Keratinocyte (primary cell): ENCODE data around the gene RFX8. TPM values are rescaled to one million over a fixed set of nuclear protein-coding genes. Genes with fewer than 3 reads are reported as not detected.

Experiments
- DNase-seq: peaks from one replicate; pipeline ENCODE4 v3.0.0-alpha.2; 2011; ENCODE audit warnings: low read depth, missing footprints, low spot score
- FAIRE-seq: peaks from 2 replicates; lab custom pipeline; 2011; peaks lifted over from hg19 to GRCh38; lab: Jason Lieb, UNC
- H2AFZ ChIP-seq: 2 replicates; pipeline ENCODE4 v1.6.0; 2012; ENCODE audit warnings: low read length, control low read depth, inconsistent platforms; ENCODE audit not compliant: control insufficient read depth
- H3K27ac ChIP-seq: 2 replicates; pipeline ENCODE4 v1.5.1; 2011; ENCODE audit warnings: low read length; ENCODE audit not compliant: control insufficient read depth, insufficient read depth
- H3K27me3 ChIP-seq: 3 replicates; pipeline ENCODE4 v1.6.0; 2011; ENCODE audit warnings: low read length; ENCODE audit not compliant: control insufficient read depth, insufficient read depth; ENCODE audit errors: extremely low read depth
- H3K36me3 ChIP-seq, 2 experiments: 2 replicates in 1 of 2; 3 replicates in 1 of 2; pipeline ENCODE4 v1.5.1; 2011; ENCODE audit warnings: low read length in 2 of 2, mild to moderate bottlenecking in 1 of 2; ENCODE audit not compliant: control insufficient read depth in 2 of 2, insufficient read depth in 2 of 2; ENCODE audit errors: extremely low read depth in 1 of 2
- H3K4me1 ChIP-seq: 3 replicates; pipeline ENCODE4 v1.5.1; 2011; ENCODE audit warnings: low read length; ENCODE audit not compliant: control insufficient read depth, insufficient read depth; ENCODE audit errors: extremely low read depth
- H3K4me2 ChIP-seq: 3 replicates; pipeline ENCODE4 v1.6.0; 2011; ENCODE audit warnings: low read depth, low read length; ENCODE audit not compliant: control insufficient read depth, insufficient read depth; ENCODE audit errors: extremely low read depth
- H3K4me3 ChIP-seq, 3 experiments: fragments of 200-600 bp in 1 of 3; sonication (generic) in 1 of 3; 2 replicates in 2 of 3; 3 replicates in 1 of 3; pipeline ENCODE4 v1.5.1; 2011 to 2016; ENCODE audit warnings: low read length in 3 of 3, mild to moderate bottlenecking in 3 of 3, control low read depth in 2 of 3, inconsistent platforms in 1 of 3, low read depth in 1 of 3, mixed read lengths in 1 of 3, mixed run types in 1 of 3, moderate library complexity in 1 of 3; ENCODE audit not compliant: control insufficient read depth in 2 of 3, insufficient read depth in 2 of 3; ENCODE audit errors: extremely low read depth in 1 of 3
- H3K79me2 ChIP-seq: 2 replicates; pipeline ENCODE4 v1.6.0; 2012; ENCODE audit warnings: low read length; ENCODE audit not compliant: control insufficient read depth, insufficient read depth
- H3K9ac ChIP-seq: 3 replicates; pipeline ENCODE4 v1.6.0; 2011; ENCODE audit warnings: low read length; ENCODE audit not compliant: control insufficient read depth, insufficient read depth; ENCODE audit errors: extremely low read depth
- H3K9me1 ChIP-seq: 3 replicates; pipeline ENCODE4 v1.6.0; 2011; ENCODE audit warnings: low read length; ENCODE audit not compliant: control insufficient read depth, insufficient read depth; ENCODE audit errors: extremely low read depth
- H3K9me3 ChIP-seq: 2 replicates; pipeline ENCODE4 v1.5.1; 2012; ENCODE audit warnings: low read depth, low read length; ENCODE audit not compliant: control insufficient read depth
- H4K20me1 ChIP-seq: 3 replicates; pipeline ENCODE4 v1.6.0; 2011; ENCODE audit warnings: low read length; ENCODE audit not compliant: control insufficient read depth, insufficient read depth; ENCODE audit errors: extremely low read depth
- EZH2 ChIP-seq: IDR thresholded peaks from one replicate; pipeline ENCODE4 v1.6.1; 2012; ENCODE audit warnings: inconsistent platforms, mild to moderate bottlenecking, low read length, moderate library complexity
- dilution Hi-C: fragments of 300-500 bp; cut with MboI; formaldehyde crosslinking; loops from one replicate; pipeline ENCODE4 v1.7.0; 2020; ENCODE audit warnings: low sequenced_read_pairs; ENCODE audit not compliant: extremely low pct_ligation_motif_present
- polyA plus RNA-seq, 5 experiments: library from polyadenylated mRNA; depleted of rRNA in 3 of 5; stranded (reverse) in 3 of 5; stranded (forward) in 1 of 5; unstranded in 1 of 5; fragments of >200 nt; gene quantifications; 1 replicate in 1 of 5; 2 replicates in 3 of 5; 3 replicates in 1 of 5; pipeline versions ENCODE4 v1.2.1 to v1.2.3, GENCODE V29; 2011 to 2012; ENCODE audit warnings: missing spikeins in 2 of 5, low read depth in 1 of 5, low replicate concordance in 1 of 5
- TF ChIP-seq, protein P1 (sequence below), 3 experiments: IDR thresholded peaks in 1 of 3; conservative IDR thresholded peaks in 1 of 3; optimal IDR thresholded peaks in 1 of 3; 2 replicates in 2 of 3; 3 replicates in 1 of 3; pipeline versions ENCODE3 to v1.5.1; 2011; ENCODE audit warnings: low read length in 3 of 3, mild to moderate bottlenecking in 3 of 3, moderate library complexity in 2 of 3, control low read depth in 1 of 3, inconsistent platforms in 1 of 3; ENCODE audit not compliant: insufficient read depth in 2 of 3; ENCODE audit errors: extremely low read depth in 1 of 3

RFX8 gene
- polyA plus RNA-seq, 1 donor (not counting 4 experiments of a cell fraction or from before 2014, with no cell fraction given) = 0.05 TPM

DNA sequence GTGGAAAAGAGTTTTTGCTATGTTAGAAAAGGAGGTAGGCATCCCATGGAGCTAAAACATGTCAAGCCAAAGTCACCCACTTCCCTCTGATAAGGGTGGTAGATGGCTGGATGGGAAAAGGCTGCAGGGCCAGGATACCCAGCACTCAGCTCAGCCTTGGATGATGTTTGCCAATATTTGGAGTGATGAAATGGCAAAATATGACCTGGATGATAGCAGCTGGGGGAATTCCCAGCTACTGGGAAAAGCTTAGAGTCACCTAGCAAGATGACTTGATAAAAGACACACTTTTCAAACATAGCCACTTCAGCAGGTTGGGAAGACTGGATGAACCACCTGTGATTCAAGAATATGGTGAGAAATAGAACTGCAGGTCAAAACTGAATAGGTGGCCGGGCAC lies 10.1 kb downstream of the RFX8 start:
- no peak overlapping the region for H2AFZ ChIP-seq

GRCh38 chr2:101463911-101464641 lies 10.8 kb downstream of the RFX8 start:
- Histone ChIP-seq H3K4me3 (no peak overlapping the region), H3K4me2 (no peak overlapping the region), H3K27ac (no peak overlapping the region), H3K4me1 (no peaks in the 10 kb centered on the region), H3K9me1 (no peaks in the 10 kb centered on the region), H3K27me3 (no peaks in the 10 kb centered on the region), H4K20me1 (no peaks in the 10 kb centered on the region), H3K79me2 (no peaks in the 10 kb centered on the region), H3K36me3 (no peaks in the 10 kb centered on the region), H3K9me3 (no peaks in the 10 kb centered on the region), H2AFZ (no peak overlapping the region), H3K9ac (no peak overlapping the region)
- DNase-seq (no peak), FAIRE-seq (no peak)
- dilution Hi-C loops = no loop called here
- TF ChIP-seq, protein P1, sequence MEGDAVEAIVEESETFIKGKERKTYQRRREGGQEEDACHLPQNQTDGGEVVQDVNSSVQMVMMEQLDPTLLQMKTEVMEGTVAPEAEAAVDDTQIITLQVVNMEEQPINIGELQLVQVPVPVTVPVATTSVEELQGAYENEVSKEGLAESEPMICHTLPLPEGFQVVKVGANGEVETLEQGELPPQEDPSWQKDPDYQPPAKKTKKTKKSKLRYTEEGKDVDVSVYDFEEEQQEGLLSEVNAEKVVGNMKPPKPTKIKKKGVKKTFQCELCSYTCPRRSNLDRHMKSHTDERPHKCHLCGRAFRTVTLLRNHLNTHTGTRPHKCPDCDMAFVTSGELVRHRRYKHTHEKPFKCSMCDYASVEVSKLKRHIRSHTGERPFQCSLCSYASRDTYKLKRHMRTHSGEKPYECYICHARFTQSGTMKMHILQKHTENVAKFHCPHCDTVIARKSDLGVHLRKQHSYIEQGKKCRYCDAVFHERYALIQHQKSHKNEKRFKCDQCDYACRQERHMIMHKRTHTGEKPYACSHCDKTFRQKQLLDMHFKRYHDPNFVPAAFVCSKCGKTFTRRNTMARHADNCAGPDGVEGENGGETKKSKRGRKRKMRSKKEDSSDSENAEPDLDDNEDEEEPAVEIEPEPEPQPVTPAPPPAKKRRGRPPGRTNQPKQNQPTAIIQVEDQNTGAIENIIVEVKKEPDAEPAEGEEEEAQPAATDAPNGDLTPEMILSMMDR (optimal IDR thresholded peaks at IDR 0.05 in 1 of 3, IDR thresholded peaks at IDR 0.05 in 1 of 3, conservative IDR thresholded peaks at IDR 0.05 in 1 of 3; ENCODE audit: extremely low read depth in 1 of 3, insufficient read depth in 2 of 3, low read length in 3 of 3) = no peak
- no peak for TF ChIP-seq EZH2

More for the DNA sequence above, 10.1 kb downstream of the RFX8 start:
- dilution Hi-C loops = no loop called here
- TF ChIP-seq, protein P1 (optimal IDR thresholded peaks at IDR 0.05 in 1 of 3, IDR thresholded peaks at IDR 0.05 in 1 of 3, conservative IDR thresholded peaks at IDR 0.05 in 1 of 3; ENCODE audit: extremely low read depth in 1 of 3, insufficient read depth in 2 of 3, low read length in 3 of 3) = no peak
- TF ChIP-seq EZH2 = no peak
- no peak overlapping the region for H3K27ac ChIP-seq
- H3K9me1 ChIP-seq = no peaks in the 10 kb centered on the region
- FAIRE-seq (no peak), DNase-seq (no peak)
- H3K9me3 ChIP-seq = no peaks in the 10 kb centered on the region
- no peaks in the 10 kb centered on the region for H3K4me1 ChIP-seq
- H3K36me3 ChIP-seq = no peaks in the 10 kb centered on the region
- H3K79me2 ChIP-seq = no peaks in the 10 kb centered on the region
- no peak overlapping the region for H3K4me2 ChIP-seq
- no peaks in the 10 kb centered on the region for H4K20me1 ChIP-seq
- H3K27me3 ChIP-seq = no peaks in the 10 kb centered on the region
- no peak overlapping the region for H3K4me3 ChIP-seq
- no peak overlapping the region for H3K9ac ChIP-seq
